WTC11 (cell line): ENCODE results near the gene MACC1. TPM values are rescaled to one million over a fixed set of nuclear protein-coding genes. Genes with fewer than 3 reads are reported as not detected.

Experiments used
- total RNA-seq: library from RNA; stranded (reverse); gene quantifications from 3 replicates; pipeline ENCODE4 v1.2.3, GENCODE V29; 2021

Gene MACC1
- total RNA-seq, 1 experiment from 2014 or later, result 14.6 TPM

Other genes with a start within 250 kb of the MACC1 start
- gene ITGB8, start 113.5 kb upstream of the MACC1 start, total RNA-seq, result 1.8 to 2.2 TPM (median 1.9 TPM) in 3 replicates